ENCODE results near the gene ZNF655. TPM values are rescaled to one million over a fixed set of nuclear protein-coding genes. Genes with fewer than 3 reads are reported as not detected.
A peak's percentile ranks its signal among the peaks of the same experiment; 100 is the strongest.

Gene ZNF655
- total RNA-seq, 2 donors from 2014 or later: 36.2 to 41.9 TPM

DNA sequence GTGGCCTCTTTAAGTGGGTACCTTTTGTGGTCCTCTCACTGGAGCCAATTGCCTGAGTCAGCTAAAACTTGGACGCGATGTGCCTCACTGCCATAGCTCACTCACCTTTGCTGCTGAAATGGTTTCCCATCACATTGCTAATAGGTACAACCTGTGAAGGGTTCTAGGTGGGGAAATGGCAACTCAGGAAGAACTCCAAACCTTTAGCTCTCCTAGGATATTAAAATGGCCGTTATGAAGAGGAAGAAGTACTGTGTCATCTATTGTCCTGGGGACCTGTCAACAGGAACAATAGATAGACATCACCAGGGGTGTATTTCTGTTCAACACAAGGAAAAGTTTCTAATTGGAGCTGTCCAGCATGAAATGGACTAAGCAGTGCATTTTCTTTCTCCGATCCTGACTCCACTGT, 1.2 kb upstream of the ZNF655 start:
- no peaks in the 10 kb centered on the region for H3K9me3 ChIP-seq
- no peaks in the 10 kb centered on the region for H3K27me3 ChIP-seq
- peak overlapping the region; percentile 94 to 95 for H3K4me3 ChIP-seq
- TF ChIP-seq, protein P1, sequence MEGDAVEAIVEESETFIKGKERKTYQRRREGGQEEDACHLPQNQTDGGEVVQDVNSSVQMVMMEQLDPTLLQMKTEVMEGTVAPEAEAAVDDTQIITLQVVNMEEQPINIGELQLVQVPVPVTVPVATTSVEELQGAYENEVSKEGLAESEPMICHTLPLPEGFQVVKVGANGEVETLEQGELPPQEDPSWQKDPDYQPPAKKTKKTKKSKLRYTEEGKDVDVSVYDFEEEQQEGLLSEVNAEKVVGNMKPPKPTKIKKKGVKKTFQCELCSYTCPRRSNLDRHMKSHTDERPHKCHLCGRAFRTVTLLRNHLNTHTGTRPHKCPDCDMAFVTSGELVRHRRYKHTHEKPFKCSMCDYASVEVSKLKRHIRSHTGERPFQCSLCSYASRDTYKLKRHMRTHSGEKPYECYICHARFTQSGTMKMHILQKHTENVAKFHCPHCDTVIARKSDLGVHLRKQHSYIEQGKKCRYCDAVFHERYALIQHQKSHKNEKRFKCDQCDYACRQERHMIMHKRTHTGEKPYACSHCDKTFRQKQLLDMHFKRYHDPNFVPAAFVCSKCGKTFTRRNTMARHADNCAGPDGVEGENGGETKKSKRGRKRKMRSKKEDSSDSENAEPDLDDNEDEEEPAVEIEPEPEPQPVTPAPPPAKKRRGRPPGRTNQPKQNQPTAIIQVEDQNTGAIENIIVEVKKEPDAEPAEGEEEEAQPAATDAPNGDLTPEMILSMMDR (IDR thresholded peaks at IDR 0.05): no peak
- DNase-seq (ENCODE audit: low spot score): no peak
- H3K27ac ChIP-seq: peak overlapping the region; percentile 98 to 99
- peaks cover 20% of the 10 kb centered on the region for H3K36me3 ChIP-seq
- H3K4me1 ChIP-seq: peaks cover 0 to 47% of the 10 kb centered on the region in 2 donors

GRCh38 chr7:99557940-99558305, 519 bp upstream of the ZNF655 start:
- peaks cover 0 to 46% of the 10 kb centered on the region in 2 donors for H3K4me1 ChIP-seq
- peaks cover 27% of the 10 kb centered on the region for H3K36me3 ChIP-seq
- TF ChIP-seq, protein P1 (IDR thresholded peaks at IDR 0.05): no peak
- H3K27ac ChIP-seq: peak overlapping the region; percentile 98 to 99
- no peaks in the 10 kb centered on the region for H3K27me3 ChIP-seq
- no peaks in the 10 kb centered on the region for H3K9me3 ChIP-seq
- no peak for DNase-seq (ENCODE audit: low spot score)
- peak overlapping the region; percentile 94 to 95 for H3K4me3 ChIP-seq

- TF ChIP-seq, protein P1 (IDR thresholded peaks at IDR 0.05): no peak
- Histone ChIP-seq H3K27me3 (no peaks in the 10 kb centered on the region), H3K36me3 (peaks cover 41% of the 10 kb centered on the region), H3K4me3 (peak overlapping the region; percentile 94 to 95), H3K27ac (peak overlapping the region; percentile 98 to 99), H3K9me3 (no peaks in the 10 kb centered on the region), H3K4me1 (peaks cover 0 to 47% of the 10 kb centered on the region in 2 donors)
- no peak for DNase-seq (ENCODE audit: low spot score)
Observed at GRCh38 chr7:99559175-99559915, 903 bp downstream of the ZNF655 start.

GRCh38 chr7:99560834-99561736, 2.6 kb downstream of the ZNF655 start:
- no peak overlapping the region for H3K4me3 ChIP-seq
- peaks cover 0 to 47% of the 10 kb centered on the region in 2 donors for H3K4me1 ChIP-seq
- H3K27me3 ChIP-seq: no peaks in the 10 kb centered on the region
- no peaks in the 10 kb centered on the region for H3K9me3 ChIP-seq
- TF ChIP-seq, protein P1 (IDR thresholded peaks at IDR 0.05): no peak
- no peak for DNase-seq (ENCODE audit: low spot score)
- H3K27ac ChIP-seq: no peak overlapping the region
- H3K36me3 ChIP-seq: peaks cover 54% of the 10 kb centered on the region

DNA sequence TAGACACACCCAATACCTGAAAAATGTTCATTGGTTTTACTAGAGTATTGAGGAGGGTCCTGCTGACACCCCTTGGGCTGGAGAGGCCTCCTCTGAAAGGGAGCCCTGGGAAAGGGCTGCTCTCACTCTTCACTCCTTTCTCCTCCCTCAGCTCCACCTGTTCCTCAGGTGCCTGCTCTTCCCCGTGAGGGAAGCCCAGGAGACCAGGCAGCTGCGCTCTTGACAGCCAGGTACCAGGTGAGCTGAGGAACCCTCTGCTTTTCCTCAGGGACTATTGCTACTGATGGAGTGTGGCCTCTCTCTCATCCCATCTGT, 3.3 kb downstream of the ZNF655 start:
- Histone ChIP-seq H3K36me3 (peaks cover 54% of the 10 kb centered on the region), H3K4me1 (peaks cover 0 to 46% of the 10 kb centered on the region in 2 donors), H3K27me3 (no peaks in the 10 kb centered on the region), H3K4me3 (no peak overlapping the region), H3K27ac (no peak overlapping the region), H3K9me3 (no peaks in the 10 kb centered on the region)
- no peak for DNase-seq (ENCODE audit: low spot score)
- TF ChIP-seq, protein P1 (IDR thresholded peaks at IDR 0.05): no peak
